ENCODE measurements around the gene FAAH.

FAAH gene

GRCh38 chr1:46401154-46401913 is 7.2 kb downstream of the FAAH start:
- DNase-seq (ENCODE audit: low read depth, low spot score), result no peak

GRCh38 chr1:46401964-46402626 is 8.0 kb downstream of the FAAH start:
- DNase-seq (ENCODE audit: low read depth, low spot score), result peak; percentile 89

DNA sequence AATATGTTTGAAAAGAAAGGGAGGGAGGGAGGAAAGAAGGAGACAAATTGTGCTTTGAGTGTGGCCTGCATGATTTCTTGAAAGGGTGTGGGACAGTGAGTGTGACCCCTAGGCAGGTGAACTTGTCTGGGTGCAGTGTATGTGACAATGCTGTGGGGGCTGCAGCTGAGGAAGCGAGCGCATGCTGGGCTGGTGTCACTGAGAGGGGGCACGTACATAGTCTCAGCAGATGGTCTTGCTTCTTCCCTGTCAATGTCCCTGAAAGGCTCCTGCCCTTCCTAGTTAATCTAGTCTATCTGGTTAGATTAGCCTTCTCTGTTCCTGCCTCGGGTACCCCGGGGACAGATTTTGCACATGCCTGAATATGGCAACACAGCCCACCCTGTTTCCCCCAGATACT is 9.8 kb downstream of the FAAH start:
- DNase-seq (ENCODE audit: low read depth, low spot score), result no peak

GRCh38 chr1:46404482-46405196 is 10.5 kb downstream of the FAAH start:
- DNase-seq (ENCODE audit: low read depth, low spot score), result no peak

GRCh38 chr1:46405197-46405555 is 11.1 kb downstream of the FAAH start:
- no peak for DNase-seq (ENCODE audit: low read depth, low spot score)

DNA sequence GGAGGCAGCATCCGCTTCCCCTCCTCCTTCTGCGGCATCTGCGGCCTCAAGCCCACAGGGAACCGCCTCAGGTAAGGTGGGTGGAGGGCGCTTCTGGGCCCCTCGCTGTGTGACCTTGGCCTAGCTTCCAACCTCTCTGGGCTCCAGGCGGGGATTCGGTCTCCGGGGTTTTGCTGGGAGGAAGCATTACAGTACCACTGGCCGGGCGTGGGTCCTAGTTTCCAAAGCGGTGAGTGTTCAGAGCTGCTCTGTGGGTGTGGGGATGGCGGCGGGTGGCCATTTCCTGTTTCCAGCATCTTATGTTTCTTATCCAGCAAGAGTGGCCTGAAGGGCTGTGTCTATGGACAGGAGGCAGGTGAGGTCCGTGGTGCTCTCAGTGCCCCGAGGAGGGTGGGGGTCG is 11.6 kb downstream of the FAAH start:
- no peak for DNase-seq (ENCODE audit: low read depth, low spot score)

- DNase-seq (ENCODE audit: low read depth, low spot score), result peak; percentile 46
Measured at GRCh38 chr1:46406881-46407608, 12.9 kb downstream of the FAAH start.

- no peak for DNase-seq (ENCODE audit: low read depth, low spot score)
Measured at GRCh38 chr1:46407636-46408035, 13.5 kb downstream of the FAAH start.

GRCh38 chr1:46408356-46409062 is 14.4 kb downstream of the FAAH start:
- no peak for DNase-seq (ENCODE audit: low read depth, low spot score)

DNA sequence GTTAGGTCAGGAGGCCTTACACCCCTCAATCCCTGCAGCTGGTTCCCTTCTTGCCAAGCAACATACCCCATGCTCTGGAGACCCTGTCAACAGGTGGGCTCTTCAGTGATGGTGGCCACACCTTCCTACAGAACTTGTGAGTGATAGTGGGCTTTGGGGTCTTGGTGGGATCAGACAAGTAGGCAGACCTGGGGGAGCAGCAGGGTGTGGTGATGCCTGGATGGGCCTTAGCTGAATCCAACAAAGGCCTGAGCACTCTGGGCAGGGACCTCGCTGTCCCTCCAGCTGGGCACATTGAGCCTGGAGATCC is 14.9 kb downstream of the FAAH start:
- DNase-seq (ENCODE audit: low read depth, low spot score), result no peak

- peak; percentile 61 for DNase-seq (ENCODE audit: low read depth, low spot score)
Measured at GRCh38 chr1:46410156-46411009, 16.3 kb downstream of the FAAH start.

DNA sequence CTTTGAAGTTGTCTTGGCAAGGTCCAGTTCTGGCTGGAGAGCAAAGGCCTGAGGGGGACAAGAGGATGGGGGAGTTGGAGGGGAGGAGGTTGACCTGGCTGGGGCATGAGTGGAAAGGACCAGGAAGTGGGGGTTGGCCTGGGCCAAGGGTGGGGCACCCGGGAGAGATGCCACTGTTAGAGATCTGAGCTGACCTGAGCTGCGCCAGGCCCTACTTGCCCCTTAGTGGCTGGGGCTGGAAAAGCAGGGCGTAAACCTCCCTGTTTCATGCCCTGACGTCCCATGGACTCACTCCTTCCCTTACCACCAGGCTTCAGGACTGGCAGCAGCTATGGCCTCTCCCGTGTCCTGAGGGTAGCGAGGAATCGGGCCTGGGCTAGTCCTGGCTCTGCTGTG is 16.9 kb downstream of the FAAH start:
- no peak for DNase-seq (ENCODE audit: low read depth, low spot score)

DNA sequence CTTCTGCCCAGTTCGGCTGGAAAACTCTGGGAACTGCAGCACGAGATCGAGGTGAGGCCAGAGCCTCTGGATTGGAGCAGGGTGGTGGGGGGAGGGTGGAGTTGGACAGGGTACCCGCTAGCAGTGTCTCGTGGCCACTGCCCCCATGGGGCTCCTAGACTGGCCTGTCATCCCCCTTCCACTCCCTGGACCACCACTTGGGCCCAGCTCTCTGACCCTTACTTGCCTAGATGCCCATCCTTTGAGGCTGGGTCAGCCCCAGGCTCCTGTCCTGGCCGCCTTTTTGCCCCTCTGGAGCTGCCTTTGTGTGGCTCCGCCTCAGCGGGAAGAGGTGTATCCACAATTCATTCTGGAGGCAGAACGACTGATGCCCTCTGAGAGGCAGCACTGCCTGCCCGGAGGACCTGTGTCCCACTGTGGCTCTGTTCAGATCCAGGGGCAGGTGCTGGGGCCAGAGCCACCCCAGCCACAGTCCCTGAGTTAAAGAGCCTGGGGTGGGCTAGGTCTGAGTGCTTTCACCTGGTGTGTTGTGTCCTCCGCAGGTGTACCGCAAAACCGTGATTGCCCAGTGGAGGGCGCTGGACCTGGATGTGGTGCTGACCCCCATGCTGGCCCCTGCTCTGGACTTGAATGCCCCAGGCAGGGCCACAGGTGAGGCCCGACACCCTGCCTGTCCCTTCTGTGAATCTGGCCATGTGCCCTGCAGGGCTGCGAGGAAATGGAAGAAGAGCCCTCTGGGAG is 17.7 kb downstream of the FAAH start:
- DNase-seq (ENCODE audit: low read depth, low spot score), result no peak

GRCh38 chr1:46412893-46413595 is 18.9 kb downstream of the FAAH start:
- no peak for DNase-seq (ENCODE audit: low read depth, low spot score)

DNA sequence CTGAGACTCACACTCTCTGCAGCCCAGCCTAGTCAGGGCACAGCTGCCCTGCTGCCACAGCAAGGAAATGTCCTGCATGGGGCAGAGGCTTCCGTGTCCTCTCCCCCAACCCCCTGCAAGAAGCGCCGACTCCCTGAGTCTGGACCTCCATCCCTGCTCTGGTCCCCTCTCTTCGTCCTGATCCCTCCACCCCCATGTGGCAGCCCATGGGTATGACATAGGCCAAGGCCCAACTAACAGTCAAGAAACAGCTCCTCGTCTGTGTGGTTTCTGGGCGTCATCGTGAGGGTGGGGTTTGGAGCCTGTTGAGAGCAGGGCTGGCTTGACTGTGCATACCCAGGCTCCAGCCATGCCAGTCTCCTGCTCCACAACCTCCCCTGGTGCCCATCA is 19.5 kb downstream of the FAAH start:
- peak; percentile 32 for DNase-seq (ENCODE audit: low read depth, low spot score)

GRCh38 chr1:46415514-46415913 is 21.4 kb downstream of the FAAH start:
- no peak for DNase-seq (ENCODE audit: low read depth, low spot score)

DNA sequence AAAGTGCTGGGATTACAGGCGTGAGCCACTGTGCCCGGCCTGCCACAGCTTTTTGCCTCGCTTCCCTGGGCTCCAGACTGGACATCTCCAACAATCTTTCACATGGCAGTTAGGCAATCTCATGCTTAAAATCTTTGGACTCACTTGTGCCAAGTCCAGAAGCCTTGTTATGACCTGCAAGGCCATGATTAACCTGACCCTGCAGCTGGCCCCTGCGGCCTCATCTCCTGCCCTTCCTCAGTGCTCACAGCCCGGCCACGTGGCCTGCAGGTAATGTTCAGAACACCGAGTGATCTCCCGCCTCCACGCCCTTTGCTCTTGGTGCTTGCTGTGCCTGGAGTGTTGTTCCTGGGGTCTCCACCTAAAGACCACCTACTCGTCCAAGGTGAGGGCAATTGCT is 24.9 kb downstream of the FAAH start:
- no peak for DNase-seq (ENCODE audit: low read depth, low spot score)

DNA sequence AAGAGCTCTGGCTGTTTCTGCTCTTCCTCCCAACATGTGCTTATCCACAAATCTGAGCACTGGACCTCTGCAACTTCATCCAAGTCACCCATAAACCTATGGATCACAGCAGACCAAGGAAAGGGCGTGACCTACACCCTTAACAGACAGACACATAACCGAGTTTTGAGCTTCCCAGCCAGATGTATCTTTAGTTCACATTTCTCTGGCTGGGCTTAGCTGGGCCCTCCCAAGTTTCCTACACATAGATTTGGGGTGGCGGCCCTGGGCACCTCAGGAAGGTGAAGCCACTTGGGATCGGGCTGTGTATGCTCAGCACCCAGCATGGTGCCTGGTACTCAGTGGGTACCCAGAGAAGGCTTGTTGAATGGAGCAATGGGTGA is 26.4 kb downstream of the FAAH start:
- DNase-seq (ENCODE audit: low read depth, low spot score), result no peak

- no peak for DNase-seq (ENCODE audit: low read depth, low spot score)
Measured at GRCh38 chr1:46421739-46422138, 27.6 kb downstream of the FAAH start.
